Measurements from ENCODE around the gene GRAMD1A.
A peak's percentile ranks its signal among the peaks of the same experiment; 100 is the strongest.

The GRAMD1A gene

GRCh38 chr19:35056513-35057063, 56.5 kb downstream of the GRAMD1A start:
- no peak for DNase-seq

- DNase-seq: no peak
Observed at GRCh38 chr19:35058370-35058769, 58.2 kb downstream of the GRAMD1A start.

DNA sequence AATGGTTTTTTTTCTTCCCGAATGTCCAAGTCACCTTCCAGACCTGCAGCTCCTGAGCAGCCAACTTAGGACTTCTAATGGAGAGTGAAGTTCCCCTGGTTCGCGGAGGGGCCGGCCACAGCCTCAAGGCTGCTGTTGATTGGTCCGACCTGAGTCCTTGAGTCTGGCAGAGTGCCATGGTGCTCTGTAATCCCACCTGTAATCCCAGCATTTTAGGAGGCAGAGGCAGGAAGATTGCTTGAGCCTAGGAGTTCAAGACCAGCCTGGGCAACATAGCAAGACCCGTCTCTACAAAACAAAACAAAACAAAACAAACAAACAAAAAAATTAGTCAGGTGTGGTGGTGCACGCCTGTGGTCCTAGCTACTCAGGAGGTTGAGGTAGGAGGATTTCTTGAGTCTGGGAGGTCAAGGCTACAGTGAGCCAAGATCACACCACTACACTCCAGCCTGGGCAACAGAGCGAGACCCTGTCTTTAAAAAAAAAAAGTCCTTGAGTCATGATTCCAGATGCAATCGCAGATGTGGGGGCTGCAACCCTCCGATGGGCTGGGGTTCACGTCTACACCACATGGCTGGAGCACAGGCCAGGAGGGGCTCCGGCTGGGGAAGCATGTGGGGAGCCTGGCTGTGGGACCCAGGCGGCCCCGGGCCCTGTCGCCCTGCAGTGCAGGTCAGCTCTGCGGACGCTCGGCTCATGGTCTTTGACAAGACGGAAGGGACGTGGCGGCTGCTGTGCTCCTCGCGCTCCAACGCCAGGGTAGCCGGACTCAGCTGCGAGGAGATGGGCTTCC, 59.1 kb downstream of the GRAMD1A start:
- no peak for DNase-seq

GRCh38 chr19:35059799-35060091, 59.6 kb downstream of the GRAMD1A start:
- no peak for DNase-seq

DNA sequence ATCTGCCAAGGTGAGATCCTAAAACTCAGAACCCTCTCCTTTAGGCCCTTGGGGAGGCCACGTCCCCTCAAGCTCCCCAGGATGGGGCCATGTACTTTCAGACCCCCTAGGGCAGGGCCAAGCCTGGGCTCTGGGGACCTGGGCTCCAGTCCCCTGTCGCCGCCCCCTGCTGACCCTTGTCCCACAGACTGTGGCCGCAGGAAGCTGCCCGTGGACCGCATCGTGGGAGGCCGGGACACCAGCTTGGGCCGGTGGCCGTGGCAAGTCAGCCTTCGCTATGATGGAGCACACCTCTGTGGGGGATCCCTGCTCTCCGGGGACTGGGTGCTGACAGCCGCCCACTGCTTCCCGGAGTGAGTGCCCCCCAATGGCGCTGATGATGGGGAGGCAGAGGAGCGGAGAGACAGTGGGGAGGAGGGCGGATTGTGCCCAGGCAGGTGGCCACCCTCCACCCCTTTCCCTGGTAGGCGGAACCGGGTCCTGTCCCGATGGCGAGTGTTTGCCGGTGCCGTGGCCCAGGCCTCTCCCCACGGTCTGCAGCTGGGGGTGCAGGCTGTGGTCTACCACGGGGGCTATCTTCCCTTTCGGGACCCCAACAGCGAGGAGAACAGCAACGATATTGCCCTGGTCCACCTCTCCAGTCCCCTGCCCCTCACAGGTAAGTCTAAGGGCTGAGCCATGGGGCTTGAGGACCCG, 60.2 kb downstream of the GRAMD1A start:
- DNase-seq: no peak

GRCh38 chr19:35061583-35062373, 61.7 kb downstream of the GRAMD1A start:
- DNase-seq: no peak

- no peak for DNase-seq
Observed at GRCh38 chr19:35062942-35063341, 62.8 kb downstream of the GRAMD1A start.

DNA sequence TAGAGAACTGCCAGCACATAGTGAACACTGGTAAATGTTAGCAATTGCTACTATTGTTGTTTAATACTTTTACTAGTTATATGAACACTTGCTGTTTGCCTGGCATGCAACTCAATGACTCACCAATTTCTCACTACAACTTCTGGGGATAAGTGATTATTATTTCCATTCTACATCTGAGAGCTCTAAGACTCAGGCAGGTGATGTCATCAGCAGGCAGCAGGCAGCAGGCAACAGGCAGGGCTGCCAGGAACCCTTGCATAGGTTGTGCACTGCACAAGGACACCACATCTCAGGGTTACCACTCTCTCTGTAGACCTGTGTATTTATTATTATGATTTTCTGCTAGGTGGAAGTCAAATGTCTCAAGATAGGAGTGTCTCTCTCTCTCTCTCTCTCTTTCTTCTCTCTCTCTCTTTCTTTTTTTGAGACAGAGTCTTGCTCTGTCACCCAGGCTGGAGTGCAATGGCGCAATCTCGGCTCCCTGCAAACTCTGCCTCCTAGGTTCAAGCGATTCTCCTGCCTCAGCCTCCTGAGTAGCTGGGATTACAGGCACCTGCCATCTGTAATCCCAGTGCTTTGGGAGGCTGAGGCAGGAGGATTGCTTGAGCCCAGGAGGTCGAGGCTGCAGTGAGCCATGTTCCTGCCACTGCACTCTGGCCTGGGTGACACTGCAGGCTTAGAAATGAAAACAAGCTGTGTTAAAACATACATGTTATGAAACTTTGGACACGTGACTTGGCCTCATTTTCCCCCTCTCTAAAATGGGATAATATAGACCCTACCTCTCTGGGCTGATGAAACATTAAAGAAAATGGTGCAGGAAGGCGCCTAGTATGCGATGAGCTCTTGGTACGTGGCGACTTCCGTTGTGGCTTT, 64.1 kb downstream of the GRAMD1A start:
- DNase-seq: no peak

DNA sequence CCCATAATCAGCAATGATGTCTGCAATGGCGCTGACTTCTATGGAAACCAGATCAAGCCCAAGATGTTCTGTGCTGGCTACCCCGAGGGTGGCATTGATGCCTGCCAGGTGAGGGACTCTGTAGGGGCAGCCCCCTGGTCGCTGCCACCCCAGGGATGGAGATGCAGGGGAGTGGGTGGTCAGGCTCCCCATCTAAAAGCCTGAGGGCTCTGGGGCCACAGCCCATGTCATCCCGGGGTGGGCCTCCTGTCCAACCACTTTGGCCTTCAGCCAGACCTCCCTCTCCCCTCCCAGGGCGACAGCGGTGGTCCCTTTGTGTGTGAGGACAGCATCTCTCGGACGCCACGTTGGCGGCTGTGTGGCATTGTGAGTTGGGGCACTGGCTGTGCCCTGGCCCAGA, 65.5 kb downstream of the GRAMD1A start:
- DNase-seq: no peak

GRCh38 chr19:35066121-35066520, 66.0 kb downstream of the GRAMD1A start:
- DNase-seq: no peak

- peak; percentile 35 for DNase-seq
Observed at GRCh38 chr19:35066691-35067563, 66.8 kb downstream of the GRAMD1A start.

GRCh38 chr19:35068941-35069634, 69.0 kb downstream of the GRAMD1A start:
- DNase-seq: no peak

DNA sequence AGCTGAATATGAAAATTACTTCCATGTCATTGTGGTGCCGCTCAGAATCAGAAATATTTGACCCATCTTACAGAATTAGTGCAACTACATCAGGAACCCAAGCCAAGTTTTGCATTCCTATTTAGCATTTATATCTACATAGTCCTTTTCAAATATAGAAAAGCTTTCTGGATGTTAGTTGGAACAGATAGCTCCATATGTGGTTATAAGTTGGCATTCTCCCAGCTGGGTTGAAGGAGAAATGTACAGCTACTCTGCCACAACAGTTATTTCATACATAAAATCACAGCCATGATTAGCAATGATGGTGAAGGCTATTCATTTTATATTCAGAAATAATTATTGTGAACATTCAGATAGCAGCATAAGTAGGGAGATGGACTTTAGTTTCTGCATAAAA, 69.6 kb downstream of the GRAMD1A start:
- DNase-seq: no peak

- no peak for DNase-seq
Observed at GRCh38 chr19:35070471-35070870, 70.3 kb downstream of the GRAMD1A start.

DNA sequence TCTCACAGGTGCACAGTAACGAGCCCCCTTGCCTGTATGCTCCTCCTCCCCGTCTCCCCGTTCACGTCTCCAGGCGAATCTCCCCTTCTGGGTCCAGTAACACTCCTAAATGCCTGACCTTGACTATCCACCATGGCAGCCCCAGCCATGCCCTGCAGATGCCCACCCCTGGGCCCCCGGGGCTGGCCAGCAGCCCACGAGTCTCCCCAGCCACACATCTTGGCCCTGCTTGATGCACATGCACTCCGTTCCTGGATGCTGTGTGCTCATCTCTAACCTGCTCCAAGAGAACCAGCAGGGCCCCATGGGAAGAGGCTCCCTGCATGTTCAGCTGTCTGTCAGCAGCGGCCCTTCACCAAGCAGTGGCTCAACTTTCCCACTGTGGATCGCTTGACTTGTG, 73.4 kb downstream of the GRAMD1A start:
- DNase-seq: no peak

- no peak for DNase-seq
Observed at GRCh38 chr19:35073941-35074340, 73.8 kb downstream of the GRAMD1A start.

- no peak for DNase-seq
Observed at GRCh38 chr19:35074426-35075201, 74.5 kb downstream of the GRAMD1A start.

DNA sequence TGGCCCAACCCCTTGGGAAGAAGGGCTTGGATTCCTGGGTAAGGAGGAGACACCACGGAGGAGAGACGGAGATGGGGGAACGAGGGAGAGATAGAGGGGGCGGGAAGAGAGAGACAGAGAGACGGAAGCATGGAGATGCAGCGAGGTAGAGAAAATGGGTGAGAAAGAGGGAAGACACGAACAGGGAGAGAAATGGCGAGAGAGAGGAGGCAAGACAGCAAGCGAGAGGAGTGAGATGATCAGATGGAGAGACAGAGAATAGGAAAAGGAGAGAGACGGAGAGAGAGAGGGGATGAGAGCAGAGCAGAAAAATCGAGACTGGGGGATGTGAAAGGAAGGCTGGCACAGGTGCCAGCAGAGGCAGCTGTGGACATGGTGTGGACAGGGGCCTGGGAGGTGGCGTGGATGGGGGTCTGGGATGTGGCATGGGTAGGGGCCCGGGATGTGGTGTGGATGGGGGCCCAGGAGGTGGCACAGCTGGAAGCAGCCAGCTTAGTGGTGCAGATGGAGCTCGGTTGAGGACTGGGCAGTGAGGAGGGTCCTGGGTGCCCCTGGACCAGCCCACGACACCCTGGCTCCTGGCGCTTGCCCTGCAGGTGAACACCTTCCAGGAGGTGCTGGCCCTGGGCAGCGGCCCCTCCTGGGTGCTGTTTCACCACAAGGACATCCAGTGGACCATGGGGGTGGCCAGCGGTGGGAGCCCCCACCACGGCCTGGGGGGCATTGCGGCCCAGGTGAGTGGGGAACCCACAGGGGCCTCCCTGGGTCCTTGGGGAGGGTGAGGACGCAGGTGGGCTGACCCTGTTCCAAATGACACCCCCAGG, 75.3 kb downstream of the GRAMD1A start:
- DNase-seq: no peak

DNA sequence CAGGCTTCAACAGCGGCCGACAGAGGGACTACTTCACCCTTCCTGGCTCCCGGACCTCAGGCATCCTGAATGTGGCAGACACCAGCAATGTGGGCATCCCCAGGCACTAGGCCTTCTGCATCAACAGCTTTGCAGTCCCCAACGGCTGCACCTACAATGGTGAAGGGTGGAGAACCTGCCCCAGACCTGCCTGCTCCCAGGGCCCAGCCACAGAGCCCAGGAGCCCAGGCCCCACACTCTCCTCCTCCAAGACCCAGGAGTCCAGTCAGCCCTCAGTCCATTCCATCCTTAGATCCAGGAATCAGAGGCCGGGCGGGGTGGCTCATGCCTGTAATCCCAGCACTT, 75.9 kb downstream of the GRAMD1A start:
- no peak for DNase-seq
